ENCODE measurements around the gene CTSV.
A peak's percentile ranks its signal among the peaks of the same experiment; 100 is the strongest.
"Not testable (repeated sequence)": the region's sequence is repeated elsewhere in the genome, so short reads cannot be mapped to it uniquely, and the experiment has no call there.

Gene CTSV

DNA sequence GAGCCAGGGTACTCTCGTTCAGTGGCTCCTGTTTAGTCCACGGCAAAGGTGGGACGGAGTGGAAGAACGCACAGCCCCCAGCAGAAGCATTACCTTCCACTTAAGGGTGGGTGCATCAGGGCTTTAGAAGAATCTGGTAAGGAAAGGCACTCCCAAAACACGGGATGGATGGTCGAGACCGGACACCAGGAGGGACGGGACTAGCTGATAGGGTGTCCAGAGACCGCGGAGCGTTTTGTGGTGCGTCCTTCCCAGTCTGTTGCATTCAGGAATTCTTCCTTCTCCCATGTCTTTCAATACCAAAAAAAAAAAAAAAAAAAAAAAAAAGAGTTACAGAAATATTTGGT is 545 bp upstream of the CTSV start:
- peak; percentile 24 for DNase-seq (ENCODE audit: low read depth)
- TF ChIP-seq, protein P1, sequence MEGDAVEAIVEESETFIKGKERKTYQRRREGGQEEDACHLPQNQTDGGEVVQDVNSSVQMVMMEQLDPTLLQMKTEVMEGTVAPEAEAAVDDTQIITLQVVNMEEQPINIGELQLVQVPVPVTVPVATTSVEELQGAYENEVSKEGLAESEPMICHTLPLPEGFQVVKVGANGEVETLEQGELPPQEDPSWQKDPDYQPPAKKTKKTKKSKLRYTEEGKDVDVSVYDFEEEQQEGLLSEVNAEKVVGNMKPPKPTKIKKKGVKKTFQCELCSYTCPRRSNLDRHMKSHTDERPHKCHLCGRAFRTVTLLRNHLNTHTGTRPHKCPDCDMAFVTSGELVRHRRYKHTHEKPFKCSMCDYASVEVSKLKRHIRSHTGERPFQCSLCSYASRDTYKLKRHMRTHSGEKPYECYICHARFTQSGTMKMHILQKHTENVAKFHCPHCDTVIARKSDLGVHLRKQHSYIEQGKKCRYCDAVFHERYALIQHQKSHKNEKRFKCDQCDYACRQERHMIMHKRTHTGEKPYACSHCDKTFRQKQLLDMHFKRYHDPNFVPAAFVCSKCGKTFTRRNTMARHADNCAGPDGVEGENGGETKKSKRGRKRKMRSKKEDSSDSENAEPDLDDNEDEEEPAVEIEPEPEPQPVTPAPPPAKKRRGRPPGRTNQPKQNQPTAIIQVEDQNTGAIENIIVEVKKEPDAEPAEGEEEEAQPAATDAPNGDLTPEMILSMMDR (conservative IDR thresholded peaks at IDR 0.05; ENCODE audit: low read depth, low read length): no peak
- H3K4me3 ChIP-seq (ENCODE audit: low read length): peak overlapping the region; percentile 63

- DNase-seq (ENCODE audit: low read depth); H3K4me3 ChIP-seq (ENCODE audit: low read length): not testable (repeated sequence)
Measured at GRCh38 chr9:97023505-97023904, 15.4 kb downstream of the CTSV start.

- peak overlapping the region; percentile 61 for H3K4me3 ChIP-seq (ENCODE audit: low read length)
- peak; percentile 18 for DNase-seq (ENCODE audit: low read depth)
Measured at GRCh38 chr9:97013151-97014132, 25.5 kb downstream of the CTSV start.

DNA sequence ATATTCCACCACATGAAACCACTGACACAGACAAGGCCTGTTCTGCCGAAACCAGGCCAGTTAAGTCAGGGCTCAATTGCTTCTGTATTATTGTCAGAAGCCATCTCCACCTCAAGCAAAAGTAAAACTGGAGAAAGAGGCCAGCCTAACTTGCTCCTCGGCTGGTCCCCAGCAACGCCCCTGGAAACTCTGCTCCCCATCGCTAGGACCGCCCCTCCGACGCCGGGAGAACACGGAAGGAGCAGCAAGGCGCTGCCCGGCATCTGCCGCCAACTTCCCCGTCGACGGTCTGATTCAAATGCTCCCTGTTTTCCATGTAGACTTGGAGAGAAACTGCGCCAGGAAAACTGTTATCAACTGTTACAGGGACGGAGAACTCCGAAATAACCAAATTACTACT is 26.3 kb downstream of the CTSV start:
- not testable (repeated sequence) for DNase-seq (ENCODE audit: low read depth)
- H3K4me3 ChIP-seq (ENCODE audit: low read length): peak overlapping the region; percentile 61

- H3K4me3 ChIP-seq (ENCODE audit: low read length); DNase-seq (ENCODE audit: low read depth): not testable (repeated sequence)
Measured at GRCh38 chr9:97002195-97002594, 36.7 kb downstream of the CTSV start.

DNA sequence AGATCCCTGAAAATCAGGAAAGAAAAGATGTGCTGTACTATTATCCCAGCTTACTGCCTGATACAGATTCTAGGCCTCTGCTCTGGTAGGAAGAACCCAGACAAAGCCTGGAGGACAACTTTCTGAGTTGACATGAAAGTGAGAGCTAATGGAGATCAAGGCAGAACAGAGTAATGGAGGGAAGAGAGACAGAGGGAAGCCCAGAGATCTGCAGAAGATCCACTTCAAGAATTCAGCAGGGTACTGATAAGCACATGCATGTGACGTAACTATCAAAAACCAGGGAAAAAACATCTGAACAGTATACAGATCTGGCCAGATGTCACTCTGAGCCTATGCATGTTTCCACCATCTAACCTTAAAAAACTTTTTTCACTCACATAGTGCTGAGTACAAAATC is 37.6 kb downstream of the CTSV start:
- not testable (repeated sequence) for DNase-seq (ENCODE audit: low read depth)

GRCh38 chr9:97000139-97000787 is 38.7 kb downstream of the CTSV start:
- not testable (repeated sequence) for DNase-seq (ENCODE audit: low read depth); H3K4me3 ChIP-seq (ENCODE audit: low read length)

More for the DNA sequence above, 37.6 kb downstream of the CTSV start:
- H3K4me3 ChIP-seq (ENCODE audit: low read length): not testable (repeated sequence)

GRCh38 chr9:96999733-97000132 is 39.2 kb downstream of the CTSV start:
- not testable (repeated sequence) for DNase-seq (ENCODE audit: low read depth); H3K4me3 ChIP-seq (ENCODE audit: low read length)

DNA sequence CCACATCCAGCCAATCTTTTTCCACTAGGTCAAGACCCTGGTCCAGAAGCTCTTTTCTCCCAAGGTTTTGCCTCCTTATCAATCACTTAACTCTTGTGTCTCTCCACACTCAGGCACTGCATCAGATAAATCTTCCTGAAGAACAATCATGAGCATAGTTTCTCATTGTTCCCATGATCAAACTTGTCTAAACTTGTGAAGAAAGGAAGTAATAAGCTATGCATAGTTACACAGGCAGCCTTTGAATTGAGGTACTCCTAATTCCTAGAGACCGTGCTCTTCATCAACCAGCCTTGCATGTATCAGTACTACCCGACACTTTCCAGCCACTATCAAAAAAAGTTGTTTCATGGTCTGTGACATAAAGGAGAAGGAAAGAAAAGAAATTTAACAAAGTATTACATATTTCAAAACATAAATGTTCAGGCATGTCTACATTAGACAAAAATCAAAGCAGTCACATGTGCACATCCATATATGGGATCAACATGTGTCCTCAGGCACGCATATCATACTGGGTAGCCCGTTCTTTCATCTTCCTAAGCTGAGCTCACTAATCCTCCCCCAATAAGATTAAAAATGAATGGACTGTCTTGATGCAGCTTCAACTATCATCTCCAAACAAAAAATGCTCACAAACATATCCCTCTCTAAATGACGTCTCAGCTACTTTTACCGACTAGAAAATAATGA is 41.8 kb downstream of the CTSV start:
- not testable (repeated sequence) for H3K4me3 ChIP-seq (ENCODE audit: low read length); DNase-seq (ENCODE audit: low read depth)

DNA sequence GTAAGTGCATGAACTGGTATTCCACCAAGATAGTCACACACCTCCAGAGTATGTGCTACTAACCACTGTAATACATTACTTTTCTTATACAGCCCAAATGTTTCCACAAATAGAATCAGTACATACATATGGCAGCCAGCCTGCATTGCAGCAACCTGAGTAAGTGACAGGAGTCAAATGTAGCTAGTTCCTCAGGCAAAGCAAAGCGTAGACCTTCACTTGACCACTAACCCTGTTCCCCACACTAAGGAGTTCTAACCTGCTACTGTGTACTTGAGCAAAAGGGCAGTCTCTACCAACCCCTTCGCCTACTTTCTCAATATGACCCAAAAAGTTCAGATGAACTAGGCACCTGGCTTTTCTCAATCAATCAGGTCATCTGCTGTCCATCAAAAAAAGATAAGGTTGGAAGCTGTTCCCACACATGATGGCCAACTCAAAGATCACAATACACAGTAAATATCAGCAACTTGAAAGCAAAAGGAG is 44.4 kb downstream of the CTSV start:
- not testable (repeated sequence) for DNase-seq (ENCODE audit: low read depth); H3K4me3 ChIP-seq (ENCODE audit: low read length)

DNA sequence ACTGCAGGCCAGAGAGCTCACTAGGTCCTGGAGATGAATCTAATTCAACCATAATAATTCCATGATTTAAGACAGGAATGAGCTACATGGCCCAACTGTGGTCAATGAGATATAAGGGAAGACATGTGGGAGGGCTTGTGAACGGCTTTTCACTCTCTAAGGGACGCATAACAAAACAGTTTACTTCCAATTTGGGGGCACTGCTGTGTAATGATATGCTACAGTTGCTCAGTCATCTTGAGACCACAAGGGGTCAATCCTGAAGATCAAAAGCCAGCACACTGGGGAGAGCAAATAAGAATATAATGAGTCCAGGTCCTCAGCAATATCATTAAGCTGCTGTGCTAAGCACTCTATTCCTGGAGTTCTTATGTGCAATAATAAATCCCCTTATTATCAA is 46.6 kb downstream of the CTSV start:
- not testable (repeated sequence) for DNase-seq (ENCODE audit: low read depth)

GRCh38 chr9:96989747-96990318 is 49.1 kb downstream of the CTSV start:
- not testable (repeated sequence) for DNase-seq (ENCODE audit: low read depth); H3K4me3 ChIP-seq (ENCODE audit: low read length)

More for the DNA sequence above, 46.6 kb downstream of the CTSV start:
- H3K4me3 ChIP-seq (ENCODE audit: low read length): not testable (repeated sequence)

- not testable (repeated sequence) for H3K4me3 ChIP-seq (ENCODE audit: low read length)
Measured at GRCh38 chr9:96984887-96985286, 54.1 kb downstream of the CTSV start.

DNA sequence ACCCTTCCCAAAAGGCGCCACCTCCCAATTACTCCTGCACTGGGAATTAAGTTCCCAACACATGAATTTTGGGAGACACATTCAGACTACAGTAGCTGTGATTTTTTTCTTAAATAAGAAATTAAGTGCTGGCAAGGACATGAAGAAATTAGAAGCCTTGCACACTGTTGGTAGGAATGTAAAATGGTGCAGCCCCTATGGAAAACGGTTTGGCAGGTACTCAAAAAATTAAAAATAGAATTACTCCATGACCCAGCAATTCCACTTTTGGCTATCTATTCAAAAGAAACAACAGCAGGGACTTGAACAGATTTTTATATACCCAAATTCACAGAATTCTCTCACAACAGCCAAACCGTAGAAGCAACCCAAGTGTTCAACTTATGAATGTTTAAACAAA is 54.8 kb downstream of the CTSV start:
- not testable (repeated sequence) for H3K4me3 ChIP-seq (ENCODE audit: low read length); DNase-seq (ENCODE audit: low read depth)

More at GRCh38 chr9:96984887-96985286, 54.1 kb downstream of the CTSV start:
- not testable (repeated sequence) for DNase-seq (ENCODE audit: low read depth)

DNA sequence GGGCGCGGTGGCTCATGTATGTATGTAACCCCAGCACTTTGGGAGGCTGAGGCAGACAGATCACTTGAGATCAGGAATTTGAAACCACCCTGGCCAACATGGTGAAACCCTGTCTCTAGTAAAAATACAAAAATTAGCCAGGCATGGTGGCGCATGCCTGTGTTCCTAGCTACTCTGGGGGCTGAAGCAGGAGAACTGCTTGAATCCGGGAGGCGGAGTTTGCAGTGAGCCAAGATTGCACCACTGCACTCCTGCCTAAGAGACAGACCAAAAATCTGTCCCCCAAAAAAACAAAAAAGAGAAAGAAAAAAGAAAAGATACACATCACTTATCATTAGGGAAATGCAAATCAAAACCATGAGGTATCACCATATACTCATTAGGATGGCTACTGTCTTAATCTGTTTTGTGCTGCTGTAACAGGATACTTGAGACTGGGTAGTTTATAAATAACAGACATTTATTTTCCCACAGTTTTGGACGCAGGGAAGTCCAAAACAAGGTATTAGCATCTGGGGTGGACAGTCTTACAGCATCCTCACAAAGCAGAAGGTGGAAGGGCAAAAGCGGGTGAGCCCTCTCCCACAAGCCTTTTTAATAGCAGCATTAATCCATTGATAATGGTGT is 55.3 kb downstream of the CTSV start:
- not testable (repeated sequence) for H3K4me3 ChIP-seq (ENCODE audit: low read length)

More for the DNA sequence above, 55.3 kb downstream of the CTSV start:
- DNase-seq (ENCODE audit: low read depth): not testable (repeated sequence)
